NB4 (cell line): ENCODE data around the gene PPP2R3C.

Experiments
- DNase-seq: peaks from one replicate; pipeline ENCODE4 v3.0.0; 2010; ENCODE audit warnings: low read depth
- H3K4me3 ChIP-seq: one replicate; pipeline ENCODE4 v1.5.1; 2011; ENCODE audit warnings: mild to moderate bottlenecking, low read depth, low read length, moderate library complexity
- CTCF ChIP-seq: IDR thresholded peaks from one replicate; pipeline ENCODE4 v1.5.1; 2012; ENCODE audit warnings: low read depth, low read length
- MAX ChIP-seq: IDR thresholded peaks from 2 replicates; pipeline ENCODE4 v1.6.1; 2011; ENCODE audit warnings: low read depth, low read length
- MYC ChIP-seq: IDR thresholded peaks from 2 replicates; pipeline ENCODE4 v1.6.1; 2011; ENCODE audit warnings: low read depth, low read length
- POLR2A ChIP-seq: IDR thresholded peaks from 2 replicates; pipeline ENCODE4 v1.6.1; 2011; ENCODE audit warnings: mild to moderate bottlenecking; ENCODE audit not compliant: insufficient read length; ENCODE audit errors: extremely low read depth

The PPP2R3C gene

GRCh38 chr14:35121887-35122695 lies at the start of gene PPP2R3C, which contains the start of gene PRORP:
Gene PPP2R3C (minus strand): TSS chr14:35121990. CDS start chr14:35121959, 31 bp downstream.
Gene PRORP (plus strand): TSS chr14:35122552. CDS start chr14:35123246, 694 bp downstream.
- H3K4me3 ChIP-seq = peak within 1 kb of the TSS; percentile 78
- DNase-seq = peak; percentile 94
- TF ChIP-seq CTCF = no peak
- peak; percentile 98 for TF ChIP-seq MAX
- TF ChIP-seq MYC = peak; percentile 94
- peak; percentile 57 for TF ChIP-seq POLR2A

GRCh38 chr14:35167496-35167895 lies 45.7 kb upstream of the PPP2R3C start:
- no peak for DNase-seq
- no peak for TF ChIP-seq MYC
- no peak for TF ChIP-seq POLR2A
- TF ChIP-seq MAX = no peak
- TF ChIP-seq CTCF = no peak
- no peak overlapping the region for H3K4me3 ChIP-seq

GRCh38 chr14:35164849-35165248 lies 43.1 kb upstream of the PPP2R3C start:
- TF ChIP-seq CTCF (no peak), POLR2A (no peak), MAX (no peak), MYC (no peak)
- no peak for DNase-seq
- H3K4me3 ChIP-seq = no peak overlapping the region

- DNase-seq = no peak
- no peak for TF ChIP-seq POLR2A
- TF ChIP-seq MAX = no peak
- TF ChIP-seq CTCF = no peak
- TF ChIP-seq MYC = no peak
- no peak overlapping the region for H3K4me3 ChIP-seq
Measured at GRCh38 chr14:35163384-35163783, 41.6 kb upstream of the PPP2R3C start.

GRCh38 chr14:35161231-35161630 lies 39.4 kb upstream of the PPP2R3C start:
- TF ChIP-seq MYC (no peak), POLR2A (no peak), MAX (no peak), CTCF (no peak)
- no peak for DNase-seq
- no peak overlapping the region for H3K4me3 ChIP-seq
